Thyroid gland (tissue), 4 donors: ENCODE measurements around the gene SP100. TPM values are rescaled to one million over a fixed set of nuclear protein-coding genes. Genes with fewer than 3 reads are reported as not detected.
"Not testable (repeated sequence)": the region's sequence is repeated elsewhere in the genome, so short reads cannot be mapped to it uniquely, and the experiment has no call there.

ENCODE experiments used
- DNase-seq, 2 donors: peaks; one replicate each; pipeline ENCODE4 v3.0.0-alpha.2; 2019
- H3K27ac ChIP-seq, 3 donors: fragments of 200-600 bp; sonication (generic); 1 replicate in 2 of 3; 2 replicates in 1 of 3; pipeline ENCODE4 v1.5.1; 2016 to 2019; ENCODE audit warnings: mild to moderate bottlenecking in 1 of 3, moderate library complexity in 1 of 3
- H3K27me3 ChIP-seq: fragments of 200-600 bp; sonication (generic); one replicate; pipeline ENCODE4 v1.5.1; 2019
- H3K36me3 ChIP-seq, 2 donors: fragments of 200-600 bp; sonication (generic); one replicate each; pipeline ENCODE4 v1.5.1; 2016 to 2019
- H3K4me1 ChIP-seq, 2 donors: fragments of 200-600 bp; sonication (generic); one replicate each; pipeline ENCODE4 v1.5.1; 2017 to 2019
- H3K4me3 ChIP-seq, 3 donors: fragments of 200-600 bp; sonication (generic); replicated peaks in 1 of 3; 1 replicate in 2 of 3; 2 replicates in 1 of 3; pipeline ENCODE4 v1.5.1; 2016; ENCODE audit warnings: mild to moderate bottlenecking in 1 of 3
- H3K9me3 ChIP-seq: fragments of 200-600 bp; sonication (generic); one replicate; pipeline ENCODE4 v1.5.1; 2017
- POLR2A ChIP-seq, 2 donors: fragments of 450-650 bp; IDR thresholded peaks; one replicate each; pipeline ENCODE4 v1.6.1; 2017; ENCODE audit warnings: antibody characterized with exemption in 2 of 2, mild to moderate bottlenecking in 2 of 2, moderate library complexity in 1 of 2
- WGBS, 2 donors: methylation state at CpG; one replicate each; pipeline ENCODE4 v1.1.5; 2017; 5-methylcytosine and 5-hydroxymethylcytosine counted together
- intact Hi-C: fragments of 100-400 bp; cut with DNase I; formaldehyde crosslinking; loops from one replicate; pipeline ENCODE4 v1.15.1; 2023
- total RNA-seq, 4 donors: library from RNA; depleted of rRNA; stranded (reverse); fragments of >200 nt; gene quantifications; one replicate each; pipeline ENCODE4 v1.2.3, GENCODE V29; 2016
- TF ChIP-seq, protein P1 (sequence below), 6 experiments: fragments of 200-600 bp in 3 of 6; fragments of 450-650 bp in 3 of 6; sonication (generic) in 3 of 6; IDR thresholded peaks; one replicate each; pipeline ENCODE4 v1.5.1; 2016 to 2019; ENCODE audit warnings: antibody characterized with exemption in 6 of 6, mild to moderate bottlenecking in 2 of 6, inconsistent platforms in 1 of 6, moderate library complexity in 1 of 6

The SP100 gene
- 100 to 1,000 TPM in 2 of 4 donors, 10 to 100 TPM in 2; 84.0 to 151 (median 98.0) TPM for total RNA-seq

DNA sequence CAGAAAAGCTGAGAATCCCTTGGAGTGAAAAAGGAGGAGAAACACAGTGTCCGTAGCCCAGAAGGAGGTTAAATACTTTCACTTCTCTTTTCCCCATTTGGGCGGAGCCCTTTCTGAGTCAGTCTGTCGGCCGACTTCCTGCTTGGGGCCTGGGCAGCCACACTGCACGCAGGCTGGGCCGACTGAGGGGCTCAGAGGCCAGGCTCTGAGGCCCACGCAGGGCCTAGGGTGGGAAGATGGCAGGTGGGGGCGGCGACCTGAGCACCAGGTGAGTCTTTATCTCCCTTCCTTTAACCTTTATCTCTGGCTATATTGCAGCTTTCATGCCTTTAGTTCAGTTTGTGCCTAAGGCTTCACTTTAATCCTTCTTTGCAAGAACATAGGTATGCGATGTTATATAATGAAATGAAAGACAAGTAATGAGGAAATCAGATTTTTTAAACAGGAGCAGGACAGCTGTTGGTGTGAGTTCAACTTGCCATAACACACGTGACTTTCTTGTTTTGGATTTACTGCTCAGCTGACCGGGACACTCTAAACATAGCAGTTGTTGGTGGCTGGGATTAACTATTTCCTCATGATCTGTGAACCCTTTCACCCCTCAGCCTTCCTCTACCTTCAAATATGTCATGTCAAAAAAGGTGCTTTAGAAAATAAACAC is at the start of gene SP100:
Gene SP100 (plus strand): TSS at position 141 of the 661 bp plus-strand sequence. CDS start 96 bp downstream, at position 237.
- Histone ChIP-seq H3K36me3 (no peaks in the 10 kb centered on the region), H3K27me3 (no peaks in the 10 kb centered on the region), H3K4me3 (peak within 1 kb of the TSS in 2 of 3 donors; percentile 31 to 57), H3K27ac (peak within 1 kb of the TSS; percentile 70 to 93 (median 89)), H3K4me1 (peaks cover 17 to 45% of the 10 kb centered on the region in 2 donors), H3K9me3 (no peaks in the 10 kb centered on the region)
- peak; percentile 68 to 79 for DNase-seq
- WGBS, 2 donors: 10 to 14% methylated on average over 12 of the region's 12 CpGs
- TF ChIP-seq, protein P1, sequence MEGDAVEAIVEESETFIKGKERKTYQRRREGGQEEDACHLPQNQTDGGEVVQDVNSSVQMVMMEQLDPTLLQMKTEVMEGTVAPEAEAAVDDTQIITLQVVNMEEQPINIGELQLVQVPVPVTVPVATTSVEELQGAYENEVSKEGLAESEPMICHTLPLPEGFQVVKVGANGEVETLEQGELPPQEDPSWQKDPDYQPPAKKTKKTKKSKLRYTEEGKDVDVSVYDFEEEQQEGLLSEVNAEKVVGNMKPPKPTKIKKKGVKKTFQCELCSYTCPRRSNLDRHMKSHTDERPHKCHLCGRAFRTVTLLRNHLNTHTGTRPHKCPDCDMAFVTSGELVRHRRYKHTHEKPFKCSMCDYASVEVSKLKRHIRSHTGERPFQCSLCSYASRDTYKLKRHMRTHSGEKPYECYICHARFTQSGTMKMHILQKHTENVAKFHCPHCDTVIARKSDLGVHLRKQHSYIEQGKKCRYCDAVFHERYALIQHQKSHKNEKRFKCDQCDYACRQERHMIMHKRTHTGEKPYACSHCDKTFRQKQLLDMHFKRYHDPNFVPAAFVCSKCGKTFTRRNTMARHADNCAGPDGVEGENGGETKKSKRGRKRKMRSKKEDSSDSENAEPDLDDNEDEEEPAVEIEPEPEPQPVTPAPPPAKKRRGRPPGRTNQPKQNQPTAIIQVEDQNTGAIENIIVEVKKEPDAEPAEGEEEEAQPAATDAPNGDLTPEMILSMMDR (IDR thresholded peaks at IDR 0.05): no peak
- TF ChIP-seq POLR2A (IDR thresholded peaks at IDR 0.05): peak in 1 of 2 donors; percentile 73
- intact Hi-C loops: no loop called here

DNA sequence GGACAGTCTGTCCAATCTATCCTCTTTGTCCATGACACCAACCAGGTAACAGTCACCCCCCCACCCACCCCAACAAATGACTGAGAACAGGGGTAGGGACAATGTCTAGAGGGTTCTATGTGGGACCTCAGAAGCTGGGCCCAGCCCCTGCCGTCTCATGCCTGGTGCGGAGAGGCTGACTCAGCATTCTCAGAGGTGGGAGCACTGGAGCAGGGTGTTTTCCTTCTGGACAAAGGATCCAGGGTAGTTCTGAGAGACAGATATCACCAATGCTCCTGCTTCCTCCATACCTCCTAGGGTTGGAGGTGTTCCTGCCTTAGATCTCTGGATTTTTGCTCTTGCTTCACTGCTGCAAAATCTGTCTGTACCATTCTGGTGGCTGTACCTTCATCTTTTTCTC is 33.9 kb upstream of the SP100 start:
- Histone ChIP-seq H3K27ac (no peak overlapping the region), H3K9me3 (no peaks in the 10 kb centered on the region), H3K4me1 (no peaks in the 10 kb centered on the region), H3K27me3 (no peaks in the 10 kb centered on the region), H3K4me3 (no peak overlapping the region), H3K36me3 (no peaks in the 10 kb centered on the region)
- 90 to 100% methylated on average over 2 of the region's 2 CpGs for WGBS, 2 donors
- intact Hi-C loops: no loop called here
- no peak for DNase-seq
- TF ChIP-seq POLR2A (IDR thresholded peaks at IDR 0.05): no peak
- TF ChIP-seq, protein P1 (IDR thresholded peaks at IDR 0.05): no peak

DNA sequence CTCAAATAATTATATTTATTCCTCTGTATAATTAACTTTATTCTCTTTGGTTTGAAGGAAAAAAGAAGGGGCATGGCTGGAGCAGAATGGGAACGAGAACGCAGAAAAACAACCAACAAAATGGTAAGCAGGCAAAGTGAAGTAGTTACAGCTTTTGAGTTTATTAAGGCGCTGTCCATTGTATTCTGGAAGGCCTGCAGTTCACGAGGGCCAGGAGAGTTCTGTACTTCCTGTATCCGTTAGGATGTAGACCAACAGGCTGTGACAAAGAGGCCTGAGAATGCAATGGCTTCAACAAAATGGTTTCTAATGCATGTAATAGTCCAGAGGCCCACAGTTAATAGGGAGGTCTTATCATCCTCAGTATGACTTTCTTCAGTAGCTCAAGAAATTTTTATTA is 32.5 kb upstream of the SP100 start:
- H3K27me3 ChIP-seq: no peaks in the 10 kb centered on the region
- no peaks in the 10 kb centered on the region for H3K4me1 ChIP-seq
- no peak overlapping the region for H3K4me3 ChIP-seq
- no peaks in the 10 kb centered on the region for H3K36me3 ChIP-seq
- intact Hi-C loops: no loop called here
- DNase-seq: no peak
- no peak overlapping the region for H3K27ac ChIP-seq
- 69% methylated on average over 5 of the region's 5 CpGs for WGBS, 2 donors
- TF ChIP-seq, protein P1 (IDR thresholded peaks at IDR 0.05): no peak
- TF ChIP-seq POLR2A (IDR thresholded peaks at IDR 0.05): no peak
- H3K9me3 ChIP-seq: no peaks in the 10 kb centered on the region

DNA sequence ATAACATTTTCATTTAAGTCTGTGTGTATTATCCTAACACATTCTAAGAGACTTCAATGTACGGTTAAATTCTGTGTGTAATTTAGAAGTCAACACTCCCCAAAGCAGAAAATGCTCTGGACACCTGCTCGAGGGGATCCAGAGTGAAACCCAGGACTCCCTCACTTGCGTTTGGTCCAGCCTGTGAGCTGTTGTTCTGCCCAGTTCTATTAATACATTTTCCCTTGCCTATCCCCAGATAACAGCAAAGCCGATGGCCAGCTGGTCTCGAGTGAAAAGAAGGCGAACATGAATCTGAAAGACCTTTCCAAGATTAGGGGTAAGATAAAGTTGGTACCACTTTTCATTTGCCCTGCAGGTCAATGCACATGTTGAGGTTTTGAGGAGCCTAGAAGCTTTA is 31.0 kb upstream of the SP100 start:
- H3K27ac ChIP-seq: no peak overlapping the region

DNA sequence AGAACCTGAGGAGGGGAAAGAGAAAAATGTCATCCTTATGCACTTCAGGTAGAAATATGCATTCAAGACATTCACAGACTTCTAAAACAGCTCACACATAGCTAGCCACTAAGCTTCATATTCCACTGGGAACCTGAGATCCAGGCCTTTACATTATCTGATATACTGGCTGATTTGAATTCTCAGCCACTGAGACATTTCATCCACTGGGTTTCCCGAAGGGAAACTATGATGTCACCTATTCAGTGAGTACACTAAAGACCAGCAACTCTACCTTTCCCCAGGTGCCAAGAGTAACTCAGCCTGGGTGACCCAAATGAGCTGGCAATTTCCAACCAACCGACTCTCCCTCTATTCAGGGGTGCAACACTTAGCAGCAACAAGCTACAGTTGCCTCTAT is 21.7 kb upstream of the SP100 start:
- Histone ChIP-seq H3K36me3 (peaks cover 8 to 10% of the 10 kb centered on the region in 2 donors), H3K4me1 (no peaks in the 10 kb centered on the region), H3K27ac (no peak overlapping the region), H3K9me3 (no peaks in the 10 kb centered on the region), H3K4me3 (no peak overlapping the region), H3K27me3 (no peaks in the 10 kb centered on the region)
- TF ChIP-seq, protein P1 (IDR thresholded peaks at IDR 0.05): no peak
- TF ChIP-seq POLR2A (IDR thresholded peaks at IDR 0.05): no peak
- intact Hi-C loops: no loop called here
- no peak for DNase-seq
- WGBS, 2 donors: 72 to 79% methylated on average over 2 of the region's 2 CpGs

More for the DNA sequence above, 31.0 kb upstream of the SP100 start:
- TF ChIP-seq, protein P1 (IDR thresholded peaks at IDR 0.05): no peak
- no peak for TF ChIP-seq POLR2A (IDR thresholded peaks at IDR 0.05)
- Histone ChIP-seq H3K4me1 (no peaks in the 10 kb centered on the region), H3K9me3 (no peaks in the 10 kb centered on the region), H3K4me3 (no peak overlapping the region), H3K36me3 (no peaks in the 10 kb centered on the region), H3K27me3 (no peaks in the 10 kb centered on the region)
- 85 to 92% methylated on average over 6 of the region's 6 CpGs for WGBS, 2 donors
- intact Hi-C loops: no loop called here
- no peak for DNase-seq

DNA sequence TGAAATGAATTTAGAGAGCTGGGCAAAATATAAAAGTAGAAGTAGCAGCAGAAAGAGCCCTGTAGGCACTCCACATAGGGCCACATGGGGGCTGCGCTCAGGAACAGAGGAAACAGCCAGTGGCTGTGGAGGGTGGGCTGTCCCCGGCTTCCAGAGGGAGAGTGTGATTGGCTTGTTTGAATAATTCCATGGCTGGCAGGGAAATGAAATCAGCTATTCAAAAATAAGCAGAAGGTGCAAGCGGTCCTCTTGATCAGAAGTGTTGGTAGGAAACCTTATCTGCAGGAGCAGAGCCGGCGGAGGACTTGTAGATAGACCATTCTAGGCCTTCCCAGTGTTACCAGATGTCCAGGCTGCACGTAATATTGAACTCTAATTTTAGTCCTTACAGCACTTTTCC is 17.3 kb upstream of the SP100 start:
- H3K4me3 ChIP-seq, intact Hi-C loops, DNase-seq, H3K27me3 ChIP-seq, H3K9me3 ChIP-seq, H3K4me1 ChIP-seq, H3K27ac ChIP-seq: not testable (repeated sequence)
- H3K36me3 ChIP-seq: peaks cover 0 to 10% of the 10 kb centered on the region in 2 donors
- WGBS, 2 donors: 94 to 97% methylated on average over 6 of the region's 6 CpGs
